Caki2 (cell line): ENCODE data around the gene LY86. TPM values are rescaled to one million over a fixed set of nuclear protein-coding genes. Genes with fewer than 3 reads are reported as not detected.
A peak's percentile ranks its signal among the peaks of the same experiment; 100 is the strongest.

ENCODE experiments used
- DNase-seq: peaks from one replicate; pipeline ENCODE4 v3.0.0-alpha.2; 2015; ENCODE audit warnings: low read depth
- in situ Hi-C: cut with HindIII; loops from 2 replicates; pipeline ENCODE4 v1.10.0; 2016; ENCODE audit warnings: low sequenced_read_pairs, low pct_unique_long_range_greater_than_20kb, mixed read lengths
- total RNA-seq: library from RNA; depleted of rRNA; stranded (reverse); fragments of >200 nt; shearing (Covaris generic); gene quantifications from 2 replicates; pipeline ENCODE4 v1.2.3, GENCODE V29; 2014; ENCODE audit warnings: low replicate concordance

The LY86 gene
- total RNA-seq, 1 experiment from 2014 or later, result not detected

DNA sequence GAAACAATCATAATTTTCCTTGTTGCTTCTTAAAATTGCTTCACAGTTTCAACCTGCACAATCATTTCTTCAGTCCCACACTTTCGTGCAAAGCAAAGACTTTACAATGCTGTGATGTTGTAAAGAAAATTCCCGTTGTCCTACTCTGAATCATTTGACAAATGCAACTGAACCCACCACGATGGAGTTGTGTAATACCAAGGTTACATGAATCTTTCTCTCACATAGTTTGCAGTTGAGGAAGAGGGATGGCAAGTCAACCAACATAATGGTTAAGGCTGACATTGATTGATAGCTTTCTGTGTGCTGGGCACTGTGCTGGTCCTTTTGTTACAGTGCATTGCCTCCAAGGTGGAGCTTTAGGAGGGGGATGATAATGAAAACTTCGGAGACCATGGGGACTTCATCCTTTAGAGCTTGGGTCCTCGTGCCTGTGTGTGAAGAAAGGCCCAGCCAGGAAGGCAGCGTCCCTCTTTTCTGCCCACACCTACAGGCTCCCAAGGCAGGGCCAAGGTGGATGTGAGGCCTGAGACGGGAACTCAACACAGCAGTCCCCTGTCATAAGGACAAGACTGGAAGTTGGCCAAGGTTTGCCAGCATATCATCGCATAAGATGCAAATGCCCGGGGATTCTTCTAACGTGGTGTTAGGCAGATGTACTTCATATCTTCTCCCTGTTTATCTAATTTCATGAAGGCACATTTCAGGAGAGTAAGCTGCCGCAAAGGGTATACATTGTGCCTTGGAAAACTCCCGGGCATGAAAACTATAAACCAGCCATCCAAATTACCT, 96.9 kb downstream of the LY86 start:
- in situ Hi-C loops, result no loop called here
- DNase-seq, result no peak

DNA sequence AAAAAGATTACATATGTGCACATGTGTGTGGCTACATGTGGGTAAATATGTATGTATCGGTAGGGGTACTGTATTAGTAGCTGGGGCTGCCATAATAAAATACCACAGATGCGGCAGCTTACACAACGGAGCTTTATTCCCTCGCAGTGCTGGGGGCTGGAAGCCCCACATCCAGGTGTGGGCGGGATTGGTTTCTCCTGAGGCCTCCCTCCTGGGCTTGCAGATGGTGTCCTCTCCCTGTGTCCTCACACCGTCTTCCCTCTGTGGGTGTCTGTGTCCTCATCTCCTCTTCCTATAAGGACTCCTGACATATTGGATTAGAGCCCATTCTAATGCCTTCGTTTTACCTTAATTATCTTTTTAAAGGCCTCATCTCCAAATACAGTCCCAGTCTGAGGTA, 97.7 kb downstream of the LY86 start:
- in situ Hi-C loops, result no loop called here
- no peak for DNase-seq

DNA sequence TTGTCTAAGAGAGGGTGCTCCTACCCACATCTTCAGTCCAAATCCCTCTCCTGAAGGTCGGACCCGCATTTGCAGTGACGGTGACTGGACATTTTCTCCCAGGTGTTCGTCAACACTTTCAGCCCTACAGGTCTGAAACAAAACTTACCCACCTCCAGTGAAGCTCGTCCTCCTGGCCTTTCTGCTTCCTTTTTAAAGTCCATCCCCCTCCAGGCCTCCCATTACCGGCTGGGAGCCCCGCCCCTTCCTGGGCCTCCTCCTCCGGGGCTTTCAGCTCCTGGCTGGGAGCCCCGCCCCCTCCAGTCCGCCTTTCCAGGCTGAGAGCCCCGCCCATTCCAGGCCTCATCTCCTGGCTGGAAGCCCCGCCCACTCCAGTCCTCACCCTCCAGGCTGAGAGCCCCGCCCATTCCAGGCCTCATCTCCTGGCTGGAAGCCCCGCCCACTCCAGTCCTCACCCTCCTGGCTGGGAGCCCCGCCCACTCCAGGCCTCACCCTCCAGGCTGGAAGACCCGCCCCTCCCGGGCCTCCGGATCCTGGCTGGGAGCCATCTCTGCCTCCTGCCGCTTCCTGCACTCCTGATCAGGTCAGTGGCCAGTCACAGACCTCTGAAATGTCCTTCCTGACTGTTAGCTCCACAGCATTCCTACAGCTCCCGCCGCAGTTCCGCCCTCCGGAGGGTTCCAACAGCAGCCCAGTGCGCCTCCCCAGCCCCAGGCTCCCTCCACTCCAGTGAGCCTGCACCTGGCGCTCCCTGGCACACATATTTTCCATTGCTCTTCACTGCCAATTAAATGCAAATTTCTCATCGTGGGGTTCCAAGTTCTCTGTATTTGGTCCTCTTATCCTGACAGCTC, 98.5 kb downstream of the LY86 start:
- DNase-seq, result peak; percentile 99
- in situ Hi-C loops, result no loop called here

DNA sequence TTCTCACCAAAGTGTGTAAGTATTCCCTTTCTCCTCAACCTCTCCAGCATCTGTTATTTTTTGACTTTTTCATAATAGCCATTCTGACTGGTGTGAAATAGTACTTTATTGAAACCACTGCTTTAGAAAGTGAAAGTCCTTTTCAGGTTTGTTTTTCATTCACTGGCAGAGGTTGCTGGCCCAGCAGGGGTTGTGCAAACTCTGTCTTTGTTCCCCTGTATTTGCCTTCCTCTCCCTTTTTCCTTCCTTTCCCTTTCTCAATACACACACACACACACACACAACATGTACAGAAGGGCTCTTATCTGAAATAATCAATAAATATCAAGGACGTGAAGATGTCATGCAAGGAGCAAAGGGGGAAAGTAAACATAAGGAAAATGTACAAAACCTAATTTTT, 99.8 kb downstream of the LY86 start:
- in situ Hi-C loops, result no loop called here
- no peak for DNase-seq

DNA sequence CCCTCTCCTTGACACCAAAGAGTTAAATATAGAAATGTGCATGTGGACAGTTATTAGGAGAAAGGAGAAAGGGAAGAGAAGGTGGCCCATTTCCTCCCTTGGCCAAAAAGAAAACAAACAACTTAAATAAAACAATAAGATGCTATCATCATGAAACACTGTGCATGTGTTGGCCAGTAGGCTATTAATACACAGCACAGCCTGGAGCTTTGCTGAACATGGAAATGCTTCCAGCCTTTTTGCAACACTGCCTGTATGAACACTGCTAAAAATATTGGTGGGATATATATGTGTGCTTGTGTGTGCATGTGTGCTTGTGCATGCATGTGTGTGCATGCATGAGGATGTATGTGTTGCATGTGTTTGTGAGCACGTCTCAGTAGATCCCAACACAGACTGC, 100.4 kb downstream of the LY86 start:
- DNase-seq, result no peak
- in situ Hi-C loops, result no loop called here

DNA sequence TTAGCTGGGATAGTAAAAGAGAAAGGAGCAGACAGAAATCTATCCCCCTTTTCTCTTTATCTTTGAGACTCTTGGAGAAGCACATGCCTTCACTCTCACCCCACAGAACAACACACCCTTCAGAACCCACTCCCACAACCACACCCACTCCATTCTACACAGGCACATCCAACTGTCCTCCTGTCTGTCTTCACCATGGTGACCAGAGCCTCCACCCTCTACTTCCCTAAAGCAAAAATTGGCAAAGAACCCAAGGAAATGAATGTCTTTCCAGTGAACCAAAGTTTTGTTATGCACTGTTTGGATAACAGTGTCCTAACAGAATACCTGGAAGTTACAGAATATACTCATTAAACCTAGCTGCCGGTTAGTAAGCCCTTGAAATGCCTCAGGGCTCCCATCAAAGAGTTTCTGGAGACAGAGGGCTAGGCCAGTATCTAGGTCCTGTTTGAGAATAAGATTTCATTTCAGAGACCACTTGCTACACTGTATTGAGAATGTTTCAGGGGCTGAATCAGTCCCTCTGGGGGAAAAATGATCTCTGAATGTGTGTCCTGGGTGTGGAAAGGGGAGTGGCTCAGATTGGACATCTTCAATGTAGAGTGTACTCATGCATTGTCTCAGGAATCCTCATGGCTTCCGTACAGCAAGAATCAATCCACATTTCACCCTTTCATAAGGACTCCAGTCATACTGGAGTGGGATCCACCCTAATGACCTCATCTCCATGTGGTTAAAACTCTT, 101.1 kb downstream of the LY86 start:
- no peak for DNase-seq
- in situ Hi-C loops, result no loop called here

DNA sequence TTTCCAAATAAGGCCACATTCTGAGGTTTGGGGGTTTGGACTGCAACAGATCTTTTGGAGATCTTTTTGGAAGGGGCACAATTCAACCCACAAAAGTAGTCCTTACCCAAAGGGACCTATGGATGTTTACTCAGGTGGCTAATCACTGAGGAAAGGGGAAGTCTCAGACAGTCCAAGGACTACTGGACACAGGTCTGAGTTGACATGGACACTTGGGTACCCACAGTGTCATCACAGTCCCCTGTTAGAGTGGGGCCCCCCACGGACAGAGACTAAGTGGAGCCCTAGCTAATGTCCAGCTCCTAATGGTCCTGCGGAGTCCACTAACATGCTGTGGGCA, 101.6 kb downstream of the LY86 start:
- no peak for DNase-seq
- in situ Hi-C loops, result no loop called here

DNA sequence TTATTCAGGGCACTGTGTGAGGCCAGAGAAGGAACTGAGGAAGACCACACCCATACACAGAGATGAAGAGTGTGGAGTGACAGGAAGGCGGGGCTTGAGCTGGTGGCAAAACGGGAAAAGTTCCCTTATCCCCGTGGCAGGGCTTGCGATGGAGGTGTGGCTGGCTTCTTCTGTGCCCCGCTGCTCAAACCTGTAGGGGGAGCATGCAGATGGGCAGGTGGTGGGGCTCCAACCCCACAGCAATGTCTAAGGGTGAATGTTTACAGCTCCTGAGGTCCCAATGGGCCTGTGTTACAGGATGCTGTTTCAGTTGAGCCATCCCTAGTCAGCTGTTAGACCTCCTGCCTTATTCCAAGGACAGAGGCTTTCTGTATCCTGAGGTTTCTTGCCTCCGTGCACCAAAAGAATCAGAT, 105.9 kb downstream of the LY86 start:
- in situ Hi-C loops, result no loop called here

DNA sequence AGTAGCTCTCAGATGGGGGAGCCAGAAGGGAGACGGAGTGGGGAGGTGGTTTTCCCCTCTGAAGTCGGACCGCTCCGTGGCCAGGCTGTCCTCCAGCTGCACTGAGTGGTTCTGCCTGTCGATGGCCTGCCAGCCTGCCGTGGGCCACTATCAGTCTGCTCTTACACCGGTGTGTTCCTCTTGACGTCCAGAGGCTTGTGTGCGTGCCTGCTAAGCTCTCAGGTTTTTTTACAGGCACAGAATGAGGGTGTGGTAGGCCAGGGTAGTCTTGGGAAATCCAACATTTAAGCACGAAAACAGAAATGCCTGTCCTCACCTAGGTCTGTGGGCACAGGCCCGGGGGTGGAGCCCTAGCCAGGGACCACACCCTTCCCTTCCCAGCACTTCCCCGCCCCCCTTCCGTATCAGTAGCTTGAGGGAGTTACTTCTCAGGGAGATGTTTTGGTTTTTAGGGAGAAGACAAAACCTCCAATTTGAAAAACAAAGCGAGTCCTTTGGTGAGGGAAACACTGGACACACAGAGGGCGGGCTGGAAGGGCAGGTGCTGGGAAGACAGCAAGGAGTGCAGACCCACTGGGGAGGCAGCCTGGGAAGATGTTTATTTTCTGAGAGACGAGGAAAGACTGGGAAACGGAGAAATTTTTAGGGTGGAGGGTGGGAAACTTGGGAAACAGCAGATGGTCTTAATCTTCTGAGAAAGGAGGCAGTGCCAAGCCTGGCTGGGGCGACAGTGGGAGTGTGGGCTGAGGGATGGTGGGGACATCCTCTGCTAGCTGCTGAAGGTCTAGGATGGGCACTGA, 106.5 kb downstream of the LY86 start:
- no peak for DNase-seq

More for the DNA sequence above, 105.9 kb downstream of the LY86 start:
- no peak for DNase-seq

DNA sequence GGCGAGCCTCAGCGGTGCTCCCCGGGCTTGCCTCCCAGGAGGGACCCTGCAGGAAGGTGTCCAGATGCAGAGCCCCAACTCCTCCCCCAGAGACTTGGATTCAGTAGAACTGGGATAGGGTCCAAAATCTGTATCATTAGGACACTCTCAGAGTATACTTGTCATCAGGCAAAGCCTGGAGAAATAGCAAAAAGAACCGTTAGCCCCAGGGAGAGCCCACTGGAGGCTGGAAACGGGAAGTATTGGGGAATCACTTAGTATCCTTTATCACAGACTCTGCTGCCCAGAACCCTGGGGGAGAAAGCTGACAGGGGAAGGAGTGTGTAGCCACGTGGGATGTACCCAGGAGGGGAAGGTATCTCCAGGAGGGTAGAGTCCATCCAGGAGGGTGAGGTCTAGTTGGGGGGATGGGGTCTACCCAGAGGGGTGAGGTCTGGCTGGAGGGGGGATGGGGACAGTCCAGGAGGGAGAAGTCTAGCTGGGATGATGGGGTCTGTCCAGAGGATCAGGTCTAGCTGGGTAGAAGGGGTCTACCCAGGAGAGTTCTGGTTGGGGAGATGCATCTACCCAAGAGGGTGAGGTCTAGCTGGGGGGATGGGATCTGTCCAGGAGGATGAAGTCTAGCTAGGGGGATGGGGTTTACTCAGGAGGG, 107.2 kb downstream of the LY86 start:
- no peak for DNase-seq
- in situ Hi-C loops, result no loop called here

More for the DNA sequence above, 106.5 kb downstream of the LY86 start:
- in situ Hi-C loops, result no loop called here

DNA sequence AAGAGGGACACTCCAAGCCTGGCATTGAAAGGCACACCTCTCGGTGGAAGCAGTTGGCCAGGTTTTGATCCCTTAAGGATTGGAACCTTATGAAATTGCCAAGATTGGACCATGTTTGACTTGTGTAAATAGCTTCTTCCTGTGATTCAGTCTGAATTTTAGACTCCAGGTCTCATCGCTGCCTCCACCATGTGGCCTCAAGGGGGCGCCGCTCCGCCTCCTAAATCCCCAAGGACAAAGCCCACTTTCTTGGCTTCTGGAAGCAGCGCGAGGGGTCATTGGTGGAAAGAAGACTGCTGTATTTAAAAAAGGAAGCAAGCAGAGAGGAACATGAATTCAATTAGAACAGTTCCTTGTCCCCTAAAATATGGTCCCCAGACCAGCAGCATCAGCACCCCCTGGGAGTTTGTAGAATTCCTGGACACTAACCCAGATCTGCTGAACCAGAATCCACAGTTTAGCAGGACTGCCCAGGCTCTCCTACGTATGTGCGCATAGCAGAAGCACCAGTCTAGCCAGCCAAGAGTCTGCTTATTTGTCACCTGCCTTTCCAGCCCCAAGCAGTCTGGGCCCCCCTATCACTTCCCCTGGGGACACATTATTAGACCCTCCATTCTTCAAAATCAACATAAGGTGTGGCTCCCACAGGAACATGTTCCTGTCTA, 108.5 kb downstream of the LY86 start:
- in situ Hi-C loops, result no loop called here
- peak; percentile 38 for DNase-seq

DNA sequence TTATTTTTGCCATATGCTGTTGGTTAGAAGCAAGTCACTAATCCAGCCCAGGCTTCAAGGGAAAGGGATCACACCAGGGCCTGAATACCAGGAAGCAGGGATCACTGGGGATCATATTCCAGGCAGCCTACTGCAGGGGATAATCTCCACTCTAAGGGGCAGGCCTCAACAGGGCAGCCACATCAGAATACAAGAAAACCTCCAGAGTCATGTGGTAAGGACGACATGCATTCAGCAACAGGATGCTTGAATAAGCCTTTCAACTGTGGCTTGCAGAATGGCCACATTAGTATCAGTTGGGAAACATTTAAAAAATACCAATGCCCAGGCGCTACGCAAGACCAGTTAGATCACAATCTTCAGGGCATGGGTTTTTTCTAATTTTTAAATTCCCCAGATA, 109.1 kb downstream of the LY86 start:
- DNase-seq, result no peak
- in situ Hi-C loops, result no loop called here

DNA sequence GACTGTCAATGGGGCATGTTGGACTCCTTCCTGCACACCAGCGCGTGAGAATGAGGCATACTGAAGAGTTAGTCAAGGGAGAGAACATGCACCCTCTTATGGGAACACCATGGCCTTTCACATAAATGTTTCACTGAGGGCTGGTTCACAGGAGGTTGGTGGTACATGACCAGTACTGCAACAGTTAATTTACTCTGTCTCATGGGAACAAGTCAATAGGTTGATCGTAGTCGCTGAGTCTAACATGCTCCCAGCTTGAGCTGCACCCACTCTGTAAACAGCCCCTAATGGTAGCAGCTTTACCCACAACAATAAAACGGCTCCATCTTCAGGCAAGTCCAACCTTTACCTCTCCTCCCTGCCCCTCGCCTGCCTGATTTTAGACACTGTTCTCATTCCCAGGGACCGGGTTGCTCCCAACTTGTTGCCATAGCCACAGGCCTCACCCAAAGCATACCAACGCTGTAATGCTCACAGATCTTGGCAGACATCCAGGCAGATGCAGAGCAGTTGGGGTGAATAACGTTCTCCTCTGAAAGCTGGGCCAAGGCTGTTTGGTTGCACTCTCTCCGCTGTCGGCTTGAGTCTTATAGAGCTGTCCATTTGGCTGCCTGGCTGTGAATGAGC, 111.3 kb downstream of the LY86 start:
- in situ Hi-C loops, result no loop called here
- peak; percentile 82 for DNase-seq

DNA sequence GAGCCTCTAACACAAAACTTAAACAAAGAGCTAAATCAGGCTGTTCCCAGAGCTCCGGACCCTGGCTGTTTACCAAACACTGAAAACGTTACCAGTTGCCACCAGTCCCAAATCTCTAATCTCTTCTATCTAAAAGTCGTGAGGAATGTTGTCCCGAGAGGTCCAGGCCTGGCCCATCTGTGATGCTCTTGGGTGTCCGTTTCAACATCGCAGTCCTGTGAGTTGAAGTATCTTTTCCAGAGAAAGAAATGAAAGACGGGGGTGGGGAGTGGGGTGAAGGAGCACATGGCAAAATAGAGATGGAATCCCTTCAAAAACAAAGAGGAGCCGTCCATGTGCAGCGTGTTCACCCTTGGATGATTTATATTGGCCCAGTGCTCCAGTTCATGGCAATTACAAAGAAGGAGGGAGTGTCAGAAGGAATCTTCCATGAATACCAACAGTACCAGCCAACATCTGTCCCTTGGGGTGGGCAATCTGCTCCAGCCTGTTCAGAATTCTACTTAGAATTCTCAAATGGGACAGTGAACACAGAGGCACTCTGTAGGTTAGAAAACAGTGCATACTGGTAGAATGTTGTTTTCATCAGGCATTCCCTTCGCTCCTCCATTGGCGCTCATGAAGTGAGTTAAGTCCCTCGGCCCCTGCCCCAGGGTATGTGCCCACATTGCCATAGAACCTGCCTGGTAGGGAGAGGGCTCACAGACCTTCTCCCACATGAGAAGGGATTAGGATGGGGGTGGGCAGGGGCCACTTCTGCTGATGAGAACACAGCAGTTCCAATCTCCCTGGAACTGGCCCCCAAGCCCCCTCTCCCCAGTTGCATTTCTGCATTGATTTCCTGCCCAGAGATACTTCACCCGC, 112.1 kb downstream of the LY86 start:
- in situ Hi-C loops, result no loop called here
- DNase-seq, result no peak

DNA sequence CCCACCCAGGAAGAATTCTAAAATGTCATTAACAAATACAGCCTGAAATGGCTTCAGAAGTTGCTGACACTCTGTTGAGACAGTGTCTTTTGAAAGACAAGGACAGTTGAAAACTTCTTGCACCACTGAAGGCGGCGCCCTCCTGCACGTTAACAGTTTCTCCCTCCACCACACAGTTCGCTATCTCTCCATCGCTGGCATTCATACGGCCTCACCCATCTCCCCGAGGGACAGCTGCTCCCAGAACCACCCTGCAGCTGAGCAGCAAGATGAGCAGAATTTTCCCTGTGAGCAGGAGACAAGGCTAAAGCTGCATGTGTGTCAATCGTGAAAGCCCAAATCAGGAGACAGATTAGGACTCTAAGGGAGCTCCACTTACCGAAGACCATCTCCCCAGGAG, 113.3 kb downstream of the LY86 start:
- in situ Hi-C loops, result no loop called here
- DNase-seq, result no peak

DNA sequence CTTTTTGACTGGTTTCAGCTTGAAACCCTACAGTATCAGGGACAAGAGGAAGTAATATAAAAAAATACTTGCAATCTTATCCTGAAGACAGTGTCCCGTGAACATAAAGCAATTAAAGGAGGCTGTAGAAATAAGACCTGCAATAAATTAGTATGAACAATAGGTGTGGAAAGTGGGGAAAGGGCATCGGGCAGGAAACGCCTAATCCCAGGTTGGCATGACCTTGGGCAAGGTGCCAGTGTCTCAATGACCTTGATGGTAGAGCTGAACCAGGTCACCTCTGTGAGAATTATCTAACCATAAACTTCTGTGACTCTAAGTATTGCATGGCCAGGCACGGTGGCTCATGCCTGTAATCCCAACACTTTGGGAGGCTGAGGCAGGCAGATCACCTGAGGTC, 115.2 kb downstream of the LY86 start:
- in situ Hi-C loops, result no loop called here
- no peak for DNase-seq
